ENCODE results near the gene PEPD. TPM values are rescaled to one million over a fixed set of nuclear protein-coding genes. Genes with fewer than 3 reads are reported as not detected.

The PEPD gene
- total RNA-seq, 1 experiment from 2014 or later = 40.5 TPM

- no peak overlapping the region for H2AFZ ChIP-seq (ENCODE audit: low read depth, low read length, poor library complexity, severe bottlenecking)
- intact Hi-C loops (cut with micrococcal nuclease) = no loop called here
- H3K9me2 ChIP-seq (ENCODE audit: insufficient read depth) = no peaks in the 10 kb centered on the region
- H3K79me2 ChIP-seq (ENCODE audit: insufficient read depth, low read length) = no peaks in the 10 kb centered on the region
- RAD21 ChIA-PET (ENCODE audit: low non-redundant PET in 1 of 2, low total read pairs in 2 of 2, uncharacterized antibody in 2 of 2, unreplicated experiment in 2 of 2) = no interaction called here
- no peaks in the 10 kb centered on the region for H4K20me1 ChIP-seq (ENCODE audit: insufficient read depth)
- BruUV-seq (replicated peaks) = no TSS peak
- H3K4me1 ChIP-seq (ENCODE audit: control insufficient read depth in 1 of 2, insufficient read depth in 2 of 2, low read length in 2 of 2) = no peaks in the 10 kb centered on the region
- no peak overlapping the region for H3K4me3 ChIP-seq (replicated peaks in 1 of 2; ENCODE audit: low read depth in 1 of 2, low read length in 2 of 2)
- H3K27ac ChIP-seq (ENCODE audit: low read depth, low read length) = no peak overlapping the region
- H3K27me3 ChIP-seq (ENCODE audit: insufficient read depth, low read length) = no peaks in the 10 kb centered on the region
- no peaks in the 10 kb centered on the region for H3K36me3 ChIP-seq (ENCODE audit: control insufficient read depth in 1 of 2, insufficient read depth in 2 of 2, low read length in 2 of 2)
- TF ChIP-seq MAX (IDR thresholded peaks at IDR 0.05) = no peak
- TF ChIP-seq JUND (IDR thresholded peaks at IDR 0.05) = no peak
- TF ChIP-seq TCF7L2 (IDR thresholded peaks at IDR 0.05; ENCODE audit: borderline replicate concordance, extremely low read depth, insufficient read depth, insufficient read length) = no peak
- TF ChIP-seq SP1 (IDR thresholded peaks at IDR 0.05; ENCODE audit: low read depth) = no peak
- TF ChIP-seq EZH2 (IDR thresholded peaks at IDR 0.05) = no peak
- no peak for TF ChIP-seq ZBTB33 (IDR thresholded peaks at IDR 0.05; ENCODE audit: extremely low read depth, insufficient replicate concordance, low read length)
- no peak for TF ChIP-seq SRF (IDR thresholded peaks at IDR 0.05; ENCODE audit: low read depth)
- TF ChIP-seq SIN3A (IDR thresholded peaks at IDR 0.05; ENCODE audit: low read depth) = no peak
- no peak for TF ChIP-seq CBX3 (IDR thresholded peaks at IDR 0.05; ENCODE audit: low read depth)
- TF ChIP-seq POLR2AphosphoS5 (IDR thresholded peaks at IDR 0.05; ENCODE audit: low read depth, low read length) = no peak
- TF ChIP-seq FOSL1 (IDR thresholded peaks at IDR 0.05; ENCODE audit: low read depth) = no peak
- TF ChIP-seq REST (IDR thresholded peaks at IDR 0.05; ENCODE audit: low read depth) = no peak
- no peak for TF ChIP-seq CEBPB (IDR thresholded peaks at IDR 0.05; ENCODE audit: low read depth)
- TF ChIP-seq ZNF274 (IDR thresholded peaks at IDR 0.05; ENCODE audit: low read depth, low read length) = no peak
- TF ChIP-seq CTCF (IDR thresholded peaks at IDR 0.05 in 2 of 3, conservative IDR thresholded peaks at IDR 0.05 in 1 of 3; ENCODE audit: borderline replicate concordance in 1 of 3, insufficient read depth in 1 of 3, low read depth in 2 of 3, low read length in 2 of 3) = no peak
- no peak for TF ChIP-seq ZFX (IDR thresholded peaks at IDR 0.05)
- no peak for TF ChIP-seq ATF3 (IDR thresholded peaks at IDR 0.05)
- no peak for TF ChIP-seq YY1 (IDR thresholded peaks at IDR 0.05; ENCODE audit: extremely low read depth, insufficient replicate concordance, low read depth, low read length)
- TF ChIP-seq EGR1 (IDR thresholded peaks at IDR 0.05; ENCODE audit: low read depth) = no peak
- TF ChIP-seq ELF1 (IDR thresholded peaks at IDR 0.05; ENCODE audit: borderline replicate concordance, low read depth) = no peak
- POLR2A ChIA-PET = no interaction called here
- H3K9ac ChIP-seq (ENCODE audit: low read length) = no peak overlapping the region
- ATAC-seq (no peak), DNase-seq (ENCODE audit: low read depth, low spot score) (no peak)
- no peaks in the 10 kb centered on the region for H3K9me3 ChIP-seq (ENCODE audit: control insufficient read depth in 1 of 2, insufficient read depth in 1 of 2, low read depth in 1 of 2, low read length in 2 of 2)
- CTCF ChIA-PET = no interaction called here
- H3K4me2 ChIP-seq (ENCODE audit: low read length) = no peak overlapping the region
These were observed 11.8 kb downstream of the PEPD start for GRCh38 chr19:33509774-33510173.

Data from HCT116 (cell line).